ENCODE results near the gene PLXNC1.

GRCh38 chr12:94242901-94243300 lies 94.5 kb downstream of the PLXNC1 start:
- TF ChIP-seq HDGF (IDR thresholded peaks at IDR 0.05; ENCODE audit: borderline replicate concordance) (no peak), SUZ12 (IDR thresholded peaks at IDR 0.05) (no peak), SP1 (IDR thresholded peaks at IDR 0.05) (no peak), FOXM1 (IDR thresholded peaks at IDR 0.05; ENCODE audit: borderline replicate concordance) (no peak), ELF4 (IDR thresholded peaks at IDR 0.05) (no peak)
